NCI-H2171 (cell line): ENCODE results near the gene NEURL4.
A peak's percentile ranks its signal among the peaks of the same experiment; 100 is the strongest.

Experiments
- DNase-seq: peaks from one replicate; lab custom pipeline; 2025; lab: John Stamatoyannopoulos, UW

The NEURL4 gene

GRCh38 chr17:7304179-7304578 is 25.0 kb downstream of the NEURL4 start:
- no peak for DNase-seq

- DNase-seq, result peak; percentile 64
Observed at GRCh38 chr17:7296189-7296861, 32.8 kb downstream of the NEURL4 start.

- no peak for DNase-seq
Observed at GRCh38 chr17:7295230-7296180, 33.6 kb downstream of the NEURL4 start.

GRCh38 chr17:7294614-7295153 is 34.5 kb downstream of the NEURL4 start, which contains the start of gene YBX2:
TSS of gene YBX2 (minus strand) at chr17:7294639. CDS start at chr17:7294500, 139 bp downstream.
- DNase-seq, result peak; percentile 59

- no peak for DNase-seq
Observed at GRCh38 chr17:7293816-7294613, 35.1 kb downstream of the NEURL4 start.

GRCh38 chr17:7293159-7293558 is 36.0 kb downstream of the NEURL4 start:
- no peak for DNase-seq

- DNase-seq, result no peak
Observed at GRCh38 chr17:7292729-7293128, 36.4 kb downstream of the NEURL4 start.

GRCh38 chr17:7292194-7292593 is 36.9 kb downstream of the NEURL4 start:
- DNase-seq, result no peak

GRCh38 chr17:7290685-7291084 is 38.5 kb downstream of the NEURL4 start:
- no peak for DNase-seq

GRCh38 chr17:7290166-7290565 is 39.0 kb downstream of the NEURL4 start:
- no peak for DNase-seq

- no peak for DNase-seq
Observed at GRCh38 chr17:7289256-7290032, 39.7 kb downstream of the NEURL4 start.

- DNase-seq, result no peak
Observed at GRCh38 chr17:7285679-7286078, 43.5 kb downstream of the NEURL4 start.

- no peak for DNase-seq
Observed at GRCh38 chr17:7284911-7285310, 44.2 kb downstream of the NEURL4 start.

- DNase-seq, result no peak
Observed at GRCh38 chr17:7283471-7284216, 45.5 kb downstream of the NEURL4 start.

- DNase-seq, result no peak
Observed at GRCh38 chr17:7282752-7283321, 46.3 kb downstream of the NEURL4 start.

- no peak for DNase-seq
Observed at GRCh38 chr17:7281953-7282751, 47.0 kb downstream of the NEURL4 start.

GRCh38 chr17:7281074-7281952 is 47.8 kb downstream of the NEURL4 start, which contains the start of gene SLC2A4:
TSS of gene SLC2A4 (plus strand) at chr17:7281718. CDS start at chr17:7281935, 217 bp downstream.
- DNase-seq, result peak; percentile 98

- peak; percentile 83 for DNase-seq
Observed at GRCh38 chr17:7280519-7281073, 48.5 kb downstream of the NEURL4 start.
